Amygdala (tissue), 56 donors: ENCODE results near the gene NR2F2.

Experiments used
- DNase-seq, 56 donors: peaks; one replicate each; lab custom pipeline; 2025; lab: John Stamatoyannopoulos, UW

The NR2F2 gene

GRCh38 chr15:96331144-96331944, 844 bp downstream of the NR2F2 start:
- DNase-seq, result peak in 1 of 56 donors; percentile 32

- peak in 1 of 56 donors; percentile 27 for DNase-seq
Measured at GRCh38 chr15:96331945-96332636, 1.6 kb downstream of the NR2F2 start.

- DNase-seq, result no peak
Measured at GRCh38 chr15:96332637-96333121, 2.2 kb downstream of the NR2F2 start.

GRCh38 chr15:96333131-96334016, 2.9 kb downstream of the NR2F2 start:
- peak in 3 of 56 donors; percentile 26 to 63 (median 32) for DNase-seq

GRCh38 chr15:96334017-96334704, 3.7 kb downstream of the NR2F2 start:
- DNase-seq, result no peak

GRCh38 chr15:96334705-96335410, 4.4 kb downstream of the NR2F2 start:
- no peak for DNase-seq

- no peak for DNase-seq
Measured at GRCh38 chr15:96335411-96336024, 5.0 kb downstream of the NR2F2 start.

GRCh38 chr15:96336108-96336595, 5.7 kb downstream of the NR2F2 start:
- no peak for DNase-seq

GRCh38 chr15:96336596-96337364, 6.3 kb downstream of the NR2F2 start:
- no peak for DNase-seq

- no peak for DNase-seq
Measured at GRCh38 chr15:96337365-96338023, 7.0 kb downstream of the NR2F2 start.

- DNase-seq, result no peak
Measured at GRCh38 chr15:96338074-96338765, 7.7 kb downstream of the NR2F2 start.

GRCh38 chr15:96338766-96339618, 8.5 kb downstream of the NR2F2 start:
- no peak for DNase-seq

- DNase-seq, result no peak
Measured at GRCh38 chr15:96339619-96340347, 9.3 kb downstream of the NR2F2 start.

GRCh38 chr15:96340348-96340597, 9.8 kb downstream of the NR2F2 start:
- no peak for DNase-seq
